PC-9 (cell line): ENCODE data around the gene MYH6.

Experiments used
- EZH2 ChIP-seq: fragments of 200-600 bp; sonication (generic); IDR thresholded peaks from 2 replicates; pipeline ENCODE4 v1.8.0; 2017; ENCODE audit warnings: antibody characterized with exemption, low read depth
- TF ChIP-seq, protein P1 (sequence below): fragments of 200-600 bp; sonication (generic); conservative IDR thresholded peaks from 2 replicates; pipeline ENCODE4 v1.6.1; 2017; ENCODE audit warnings: mixed run types, antibody characterized with exemption, mild to moderate bottlenecking, moderate library complexity

- TF ChIP-seq, protein P1, sequence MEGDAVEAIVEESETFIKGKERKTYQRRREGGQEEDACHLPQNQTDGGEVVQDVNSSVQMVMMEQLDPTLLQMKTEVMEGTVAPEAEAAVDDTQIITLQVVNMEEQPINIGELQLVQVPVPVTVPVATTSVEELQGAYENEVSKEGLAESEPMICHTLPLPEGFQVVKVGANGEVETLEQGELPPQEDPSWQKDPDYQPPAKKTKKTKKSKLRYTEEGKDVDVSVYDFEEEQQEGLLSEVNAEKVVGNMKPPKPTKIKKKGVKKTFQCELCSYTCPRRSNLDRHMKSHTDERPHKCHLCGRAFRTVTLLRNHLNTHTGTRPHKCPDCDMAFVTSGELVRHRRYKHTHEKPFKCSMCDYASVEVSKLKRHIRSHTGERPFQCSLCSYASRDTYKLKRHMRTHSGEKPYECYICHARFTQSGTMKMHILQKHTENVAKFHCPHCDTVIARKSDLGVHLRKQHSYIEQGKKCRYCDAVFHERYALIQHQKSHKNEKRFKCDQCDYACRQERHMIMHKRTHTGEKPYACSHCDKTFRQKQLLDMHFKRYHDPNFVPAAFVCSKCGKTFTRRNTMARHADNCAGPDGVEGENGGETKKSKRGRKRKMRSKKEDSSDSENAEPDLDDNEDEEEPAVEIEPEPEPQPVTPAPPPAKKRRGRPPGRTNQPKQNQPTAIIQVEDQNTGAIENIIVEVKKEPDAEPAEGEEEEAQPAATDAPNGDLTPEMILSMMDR: no peak
- TF ChIP-seq EZH2: no peak
Observed at GRCh38 chr14:23442721-23443356, 34.8 kb upstream of the MYH6 start.
